Mucosa of descending colon (tissue), 3 donors: ENCODE data around the gene UACA. TPM values are rescaled to one million over a fixed set of nuclear protein-coding genes. Genes with fewer than 3 reads are reported as not detected.

Source experiments
- ATAC-seq: fragments of 200-7000 bp; cut with Tn5 transposase; one replicate; pipeline ENCODE4 v1.9.1; 2020; ENCODE audit warnings: mild to moderate bottlenecking, moderate library complexity
- DNase-seq, 3 donors: peaks; one replicate each; pipeline ENCODE4 v3.0.0-alpha.2; 2020
- H3K36me3 ChIP-seq: fragments of 200-600 bp; one replicate; pipeline ENCODE4 v1.8.0; 2021; ENCODE audit warnings: low read depth, mild to moderate bottlenecking
- H3K4me1 ChIP-seq: fragments of 200-600 bp; one replicate; pipeline ENCODE4 v1.8.0; 2021; ENCODE audit warnings: low read depth, mild to moderate bottlenecking
- H3K4me3 ChIP-seq: fragments of 200-600 bp; one replicate; pipeline ENCODE4 v1.8.0; 2021; ENCODE audit warnings: mild to moderate bottlenecking
- H3K9me3 ChIP-seq: fragments of 200-600 bp; one replicate; pipeline ENCODE4 v1.8.0; 2021; ENCODE audit warnings: mild to moderate bottlenecking
- CTCF ChIP-seq: fragments of 200-600 bp; IDR thresholded peaks from one replicate; pipeline ENCODE4 v1.8.0; 2022; ENCODE audit warnings: antibody characterized with exemption, mild to moderate bottlenecking
- intact Hi-C, 2 donors: fragments of 100-400 bp; cut with DNase I in 1 of 2; cut with micrococcal nuclease in 1 of 2; formaldehyde crosslinking; loops; one replicate each; pipeline versions ENCODE4 v1.11.0 to v1.11.1; 2022; cut with DNase I, micrococcal nuclease
- total RNA-seq, 3 donors: library from RNA; stranded (reverse); fragmentation: NEBNext Ultra II Directional in 2 of 3; extraction: Animal tissue kit (Norgen Biotek cat#: 25700) in 2 of 3; gene quantifications; one replicate each; pipeline versions ENCODE4 v1.2.1 to v1.2.4, GENCODE V29; 2021 to 2023
- donor health status: DM: no; HTN: no; CAD: no; lungs with moderate emphysema.
- donor health status: DM: no; HTN: no; CAD: no.
- donor health status: DM: no; HTN: yes; CAD: no.

The UACA gene
- total RNA-seq, 3 donors from 2014 or later = 42.1 to 74.7 (median 64.9) TPM

GRCh38 chr15:70762469-70763119, 764 bp downstream of the UACA start:
- DNase-seq (peak; percentile 61 to 73 (median 69)), ATAC-seq (peak; percentile 55)
- no peak for TF ChIP-seq CTCF
- intact Hi-C loops = no loop called here
- H3K9me3 ChIP-seq = no peaks in the 10 kb centered on the region
- peak overlapping the region; percentile 65 for H3K4me3 ChIP-seq
- H3K4me1 ChIP-seq = peaks cover 3% of the 10 kb centered on the region
- H3K36me3 ChIP-seq = no peaks in the 10 kb centered on the region

- DNase-seq (no peak), ATAC-seq (no peak)
- H3K9me3 ChIP-seq = no peaks in the 10 kb centered on the region
- peaks cover 3% of the 10 kb centered on the region for H3K4me1 ChIP-seq
- intact Hi-C loops = no loop called here
- no peaks in the 10 kb centered on the region for H3K36me3 ChIP-seq
- H3K4me3 ChIP-seq = peak overlapping the region; percentile 65
- TF ChIP-seq CTCF = no peak
Observed at GRCh38 chr15:70761931-70762468, 1.4 kb downstream of the UACA start.

GRCh38 chr15:70761046-70761445, 2.3 kb downstream of the UACA start:
- TF ChIP-seq CTCF = no peak
- intact Hi-C loops = no loop called here
- peaks cover 3% of the 10 kb centered on the region for H3K4me1 ChIP-seq
- DNase-seq (no peak), ATAC-seq (no peak)
- no peaks in the 10 kb centered on the region for H3K9me3 ChIP-seq
- no peaks in the 10 kb centered on the region for H3K36me3 ChIP-seq
- H3K4me3 ChIP-seq = no peak overlapping the region

GRCh38 chr15:70758790-70759462, 4.4 kb downstream of the UACA start:
- no peak for ATAC-seq
- no peaks in the 10 kb centered on the region for H3K36me3 ChIP-seq
- DNase-seq = no peak
- TF ChIP-seq CTCF = no peak
- no peak overlapping the region for H3K4me3 ChIP-seq
- peaks cover 3% of the 10 kb centered on the region for H3K4me1 ChIP-seq
- intact Hi-C loops = no loop called here
- no peaks in the 10 kb centered on the region for H3K9me3 ChIP-seq

GRCh38 chr15:70757627-70758026, 5.7 kb downstream of the UACA start:
- H3K4me3 ChIP-seq = no peak overlapping the region
- intact Hi-C loops = no loop called here
- H3K9me3 ChIP-seq = no peaks in the 10 kb centered on the region
- peaks cover 3% of the 10 kb centered on the region for H3K4me1 ChIP-seq
- DNase-seq (no peak), ATAC-seq (no peak)
- TF ChIP-seq CTCF = no peak
- H3K36me3 ChIP-seq = no peaks in the 10 kb centered on the region
